Cerebellar cortex (tissue), 1 donor: Measurements from ENCODE around the gene TTI1.

Experiments used
- DNase-seq: peaks from one replicate; pipeline ENCODE4 v3.0.0-alpha.2; 2015; ENCODE audit warnings: low spot score

Gene TTI1

GRCh38 chr20:38054647-38055046, 21.4 kb upstream of the TTI1 start:
- no peak for DNase-seq

DNA sequence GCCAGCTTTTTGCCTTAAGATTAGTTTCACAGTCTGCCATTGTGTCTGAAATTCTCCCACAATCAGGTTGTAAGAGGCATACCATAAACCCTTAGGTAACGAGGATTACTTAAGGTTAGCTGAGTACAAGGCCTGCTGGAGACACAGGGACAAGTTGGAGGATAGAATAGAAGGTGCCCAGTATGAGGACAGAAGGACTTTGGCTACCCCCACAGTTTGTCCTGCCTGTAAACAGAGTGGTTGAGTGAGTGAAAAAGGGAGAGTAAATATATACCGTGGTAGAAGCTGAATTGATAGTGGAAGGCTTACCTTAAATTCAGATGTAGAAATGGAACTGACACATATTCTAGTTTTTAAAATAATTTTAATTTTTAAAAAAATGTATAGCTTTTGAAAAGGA, 19.6 kb upstream of the TTI1 start:
- DNase-seq: no peak

- no peak for DNase-seq
Observed at GRCh38 chr20:38050686-38051085, 17.4 kb upstream of the TTI1 start.

- peak; percentile 19 for DNase-seq
Observed at GRCh38 chr20:38049800-38050199, 16.5 kb upstream of the TTI1 start.

DNA sequence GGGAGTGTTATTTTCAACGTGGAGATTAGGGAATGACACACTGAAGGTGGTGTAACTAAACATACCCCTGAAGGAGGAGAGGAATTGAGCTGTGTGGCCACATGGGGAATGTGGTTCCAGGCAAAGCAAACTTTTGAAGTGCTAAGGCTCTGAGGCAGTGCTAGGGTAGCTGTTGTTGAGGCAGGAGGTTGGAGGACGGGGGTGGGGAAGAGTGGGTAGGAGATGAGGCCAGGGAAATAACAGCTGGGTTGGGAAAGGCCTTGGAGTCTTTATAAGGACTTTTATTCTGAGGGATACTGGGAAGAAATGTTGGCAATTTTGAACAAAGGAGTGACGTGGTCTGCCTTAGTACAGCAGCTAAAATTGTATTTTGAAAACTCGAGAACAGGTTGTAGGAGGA, 13.3 kb upstream of the TTI1 start:
- no peak for DNase-seq

- DNase-seq: no peak
Observed at GRCh38 chr20:38044685-38045084, 11.4 kb upstream of the TTI1 start.

- DNase-seq: no peak
Observed at GRCh38 chr20:38043512-38044300, 10.4 kb upstream of the TTI1 start.

DNA sequence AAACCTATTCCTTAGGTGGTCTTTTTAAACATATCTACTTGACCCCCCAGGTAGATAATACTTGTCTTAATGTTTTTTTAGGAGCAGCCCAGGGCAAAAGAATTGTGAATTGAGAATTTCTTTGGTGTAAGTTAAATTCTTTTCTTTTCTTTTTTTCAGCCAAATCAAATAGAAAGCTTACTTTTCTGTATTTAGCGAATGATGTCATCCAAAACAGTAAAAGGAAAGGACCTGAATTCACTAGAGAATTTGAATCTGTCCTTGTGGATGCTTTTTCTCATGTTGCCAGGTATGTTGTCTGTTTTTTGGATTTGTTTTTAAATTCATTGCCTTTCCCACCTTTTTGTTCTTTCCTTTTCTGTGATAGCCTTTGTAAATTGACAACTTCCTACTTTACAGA, 7.0 kb upstream of the TTI1 start:
- no peak for DNase-seq

- no peak for DNase-seq
Observed at GRCh38 chr20:38036366-38036765, 3.1 kb upstream of the TTI1 start.

DNA sequence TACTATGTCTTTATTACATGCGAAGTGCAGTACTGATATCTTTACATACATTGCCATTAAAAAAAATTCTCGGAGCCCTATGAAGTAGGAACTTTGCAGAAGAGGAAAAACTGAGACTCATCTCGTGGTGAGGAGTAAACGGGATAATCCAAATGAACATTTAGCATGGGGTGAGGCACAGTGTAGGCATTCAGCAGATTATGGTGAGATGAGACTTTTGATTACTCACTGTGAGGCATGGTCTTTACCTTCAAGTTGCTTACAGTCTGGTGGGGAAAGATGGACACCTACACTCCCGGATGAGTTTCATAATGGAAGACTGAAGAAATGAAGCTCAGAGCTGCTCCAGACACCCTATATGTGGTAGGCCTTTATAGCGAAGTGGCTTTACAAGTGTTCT, 1.7 kb upstream of the TTI1 start:
- no peak for DNase-seq

DNA sequence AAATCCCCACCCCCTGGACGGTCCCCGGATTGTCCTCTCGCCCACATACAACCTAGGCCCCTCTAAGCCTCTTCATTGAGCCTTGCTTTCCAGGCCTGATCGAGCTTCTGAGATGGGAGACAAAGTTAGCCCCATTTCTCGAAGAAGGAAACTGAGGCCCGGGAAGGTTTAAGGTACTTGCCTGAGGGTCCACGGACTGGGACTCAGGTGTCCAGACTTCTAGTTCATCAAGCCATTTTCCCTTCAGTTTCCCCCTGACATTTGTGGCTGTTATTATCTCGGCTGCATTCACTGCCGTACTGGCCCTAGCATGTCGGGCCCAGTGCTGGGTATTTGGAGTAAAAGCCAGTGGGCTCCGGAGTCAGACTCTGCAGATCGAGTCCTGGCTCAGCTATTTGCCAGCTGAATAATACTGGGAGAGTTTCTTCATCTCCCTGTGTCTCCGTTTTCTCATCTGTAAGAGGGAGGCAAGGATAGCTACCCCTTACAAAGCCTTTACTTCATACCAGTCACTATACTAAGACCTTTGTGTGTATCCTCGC, 923 bp upstream of the TTI1 start:
- DNase-seq: peak; percentile 14

DNA sequence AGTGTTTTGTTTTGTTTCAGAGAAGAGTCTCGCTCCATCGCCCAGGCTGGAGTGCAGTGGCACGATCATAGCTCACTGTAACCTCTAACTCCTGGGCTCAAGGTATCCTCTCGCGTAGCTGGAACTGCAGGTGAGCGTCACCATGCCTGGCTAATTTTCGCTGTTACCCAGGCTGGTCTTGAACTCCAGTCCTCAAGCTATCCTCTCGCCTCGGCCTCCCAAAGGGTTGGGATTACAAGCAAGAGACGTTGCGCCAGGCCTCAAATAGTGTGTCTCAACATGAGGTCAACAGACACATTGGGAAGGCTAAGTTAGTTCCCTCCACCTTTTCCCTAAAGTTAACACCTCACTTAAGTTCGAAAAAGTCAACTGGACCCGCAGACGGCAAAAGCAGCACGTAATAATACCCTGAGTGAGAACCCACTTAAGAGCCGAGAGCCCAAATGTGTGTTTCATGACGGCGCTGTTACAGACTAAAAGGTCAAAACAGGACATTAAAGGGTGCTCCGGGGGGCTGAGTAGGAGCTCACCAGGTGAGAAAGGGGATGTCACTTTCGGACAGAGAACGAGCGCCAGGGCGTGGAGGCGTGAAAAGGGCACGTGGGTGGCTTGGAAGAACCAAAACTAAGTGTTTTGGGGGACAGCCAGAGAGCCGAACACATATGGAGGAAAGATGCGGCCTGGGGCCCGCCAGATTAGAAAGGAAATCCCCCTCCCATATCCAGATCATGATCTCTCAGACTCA, 499 bp downstream of the TTI1 start:
- no peak for DNase-seq

- DNase-seq: no peak
Observed at GRCh38 chr20:38031957-38032356, 1.3 kb downstream of the TTI1 start.

DNA sequence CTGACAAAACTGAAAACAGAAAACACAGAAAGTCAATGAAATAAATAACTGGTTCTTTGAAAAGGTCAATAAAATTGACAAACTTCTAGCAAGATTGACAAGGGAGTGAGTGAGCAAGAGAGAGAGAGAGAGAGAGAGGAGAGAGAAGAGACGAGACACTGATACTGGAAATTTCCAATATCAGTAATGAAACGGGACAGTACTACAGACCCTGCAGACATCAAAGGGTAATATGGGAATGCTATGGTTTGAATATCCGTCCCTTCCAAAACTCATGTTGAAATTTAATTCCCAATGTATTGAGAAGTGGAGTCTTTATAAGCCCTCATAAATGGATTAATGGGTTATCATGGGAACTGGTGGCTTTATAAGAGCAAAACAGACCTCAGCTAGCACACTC, 3.8 kb downstream of the TTI1 start:
- DNase-seq: no peak

DNA sequence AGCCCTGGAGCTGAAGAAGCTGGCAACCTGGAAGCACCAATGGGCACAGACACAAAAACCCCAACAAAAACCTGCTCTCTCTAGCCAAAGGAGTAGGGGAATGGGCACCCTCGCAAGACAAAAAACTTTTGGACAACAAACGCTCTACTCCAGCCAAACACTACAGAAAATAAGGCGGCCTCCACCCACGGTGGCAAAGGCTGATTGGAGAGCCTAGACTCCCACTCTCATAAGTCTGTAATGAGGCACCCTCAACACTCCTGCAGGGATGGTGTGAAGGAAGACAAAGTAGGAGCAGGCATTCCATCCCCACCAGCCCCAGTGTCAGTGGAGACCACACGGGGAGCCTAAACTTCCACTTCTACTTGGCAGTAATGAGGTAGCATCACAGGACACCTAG, 8.8 kb downstream of the TTI1 start:
- DNase-seq: no peak

- DNase-seq: no peak
Observed at GRCh38 chr20:38023181-38024001, 9.9 kb downstream of the TTI1 start.

DNA sequence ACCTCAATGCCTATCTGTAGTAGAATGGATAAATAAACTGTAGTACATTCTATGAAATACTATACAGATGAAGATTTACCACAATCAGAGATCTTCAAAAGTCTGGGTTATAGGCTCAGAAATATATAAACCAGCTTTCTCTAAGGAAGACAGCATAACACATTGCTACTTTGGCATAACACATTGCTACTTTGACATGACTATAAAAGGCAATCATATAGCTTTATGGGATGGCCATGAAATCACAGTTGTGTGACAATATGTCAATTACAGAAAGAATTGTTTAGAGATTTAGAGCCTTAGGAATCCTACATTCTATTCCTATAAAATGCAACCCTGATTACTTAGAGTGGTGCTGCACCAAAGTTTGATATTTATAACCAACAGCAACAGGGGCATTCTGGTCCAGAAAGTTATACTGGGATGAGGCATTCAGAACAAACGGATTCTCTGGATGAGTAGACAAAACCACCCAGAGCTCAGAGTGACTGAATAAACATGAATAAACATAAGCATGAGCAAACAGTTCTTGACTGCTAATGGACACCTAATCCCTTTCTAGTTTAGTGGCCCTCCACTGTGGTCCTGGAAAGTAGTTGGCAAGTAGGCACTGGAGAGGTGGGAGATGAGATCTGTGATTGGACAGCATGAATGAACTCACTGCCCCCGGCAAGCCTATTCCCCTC, 12.0 kb downstream of the TTI1 start:
- DNase-seq: no peak

- no peak for DNase-seq
Observed at GRCh38 chr20:38018385-38018784, 14.9 kb downstream of the TTI1 start.

GRCh38 chr20:38017959-38018358, 15.3 kb downstream of the TTI1 start:
- DNase-seq: no peak

DNA sequence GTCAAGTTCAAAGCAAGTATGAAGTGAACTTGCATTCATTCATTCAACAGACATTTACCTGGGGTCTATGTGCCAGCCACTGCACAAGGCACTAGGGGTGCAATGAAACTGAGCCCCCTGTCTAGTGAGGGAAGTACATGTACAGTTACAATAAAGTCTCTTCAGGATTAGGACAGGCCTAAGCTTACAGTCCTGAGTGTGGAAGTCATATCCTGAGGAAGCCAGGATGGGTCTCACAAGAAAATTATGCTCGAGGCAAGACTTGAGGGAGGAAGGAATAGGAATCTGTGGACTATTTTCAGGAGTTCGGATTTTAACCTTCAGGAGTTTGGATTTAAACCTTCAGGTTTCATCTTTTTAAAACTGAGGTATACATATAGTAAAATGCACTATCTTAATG, 19.4 kb downstream of the TTI1 start:
- DNase-seq: no peak

GRCh38 chr20:38012332-38012731, 20.9 kb downstream of the TTI1 start:
- no peak for DNase-seq

- DNase-seq: no peak
Observed at GRCh38 chr20:38011696-38012095, 21.6 kb downstream of the TTI1 start.
